K562 (cell line): Measurements from ENCODE around the gene EYA2. TPM values are rescaled to one million over a fixed set of nuclear protein-coding genes. Genes with fewer than 3 reads are reported as not detected.

ENCODE experiments used
- ATAC-seq: fragments of 200-7000 bp; cut with Tn5 transposase; 3 replicates; pipeline ENCODE4 v1.9.1; 2020; ENCODE audit warnings: moderate library complexity
- BruUV-seq: library from RNA; stranded (reverse); fragments of 400-500 nt; replicated peaks from 2 replicates; lab custom pipeline; 2021; lab: Mats Ljungman, UMichigan
- CTCF ChIA-PET: fragments of 300-600 bp; formaldehyde crosslinking; extraction: SDS; loops from one replicate; lab custom pipeline; 2021; ENCODE audit warnings: low intra/inter-chr PET ratio; lab: Yijun Ruan, JAX
- POLR2A ChIA-PET: fragments of 300-600, 350-650 bp; sonication (Branson Sonifier 250); formaldehyde crosslinking; extraction: SDS; loops from one replicate; lab custom pipeline; 2021; ENCODE audit warnings: antibody characterized with exemption, inconsistent platforms; lab: Yijun Ruan, JAX
- DNase-seq, 4 experiments: peaks; one replicate each; pipeline versions ENCODE4 v3.0.0 to v3.0.0-alpha.2; 2011 to 2018; ENCODE audit warnings: low spot score in 3 of 4, mixed read lengths in 3 of 4; ENCODE audit errors: extremely low read depth in 1 of 4
- FAIRE-seq: peaks from 2 replicates; lab custom pipeline; 2011; peaks lifted over from hg19 to GRCh38; lab: Jason Lieb, UNC
- H2AFZ ChIP-seq: 2 replicates; pipeline ENCODE4 v1.6.0; 2011; ENCODE audit warnings: low read depth, low read length, control low read depth, inconsistent platforms
- H3K27ac ChIP-seq: fragments of 200-600 bp; 3 replicates; pipeline ENCODE4 v1.8.0; 2011; ENCODE audit warnings: low read depth, mild to moderate bottlenecking, control low read depth, inconsistent platforms, low read length, moderate library complexity, mixed read lengths; ENCODE audit errors: extremely low read depth
- H3K27me3 ChIP-seq, 2 experiments: fragments of 300-600 bp in 1 of 2; 2 replicates in 1 of 2; 3 replicates in 1 of 2; pipeline versions ENCODE4 v1.6.0 to v1.8.0; 2011; ENCODE audit warnings: inconsistent platforms in 2 of 2, low read length in 2 of 2, mild to moderate bottlenecking in 1 of 2, mixed read lengths in 1 of 2, moderate library complexity in 1 of 2; ENCODE audit not compliant: control insufficient read depth in 2 of 2, insufficient read depth in 2 of 2
- H3K36me3 ChIP-seq: fragments of 300-600 bp; 3 replicates; pipeline ENCODE4 v1.8.0; 2011; ENCODE audit warnings: mild to moderate bottlenecking, low read length, inconsistent platforms; ENCODE audit not compliant: control insufficient read depth, insufficient read depth
- H3K4me1 ChIP-seq, 2 experiments: fragments of 200-600 bp in 1 of 2; replicated peaks in 1 of 2; 2 replicates in 1 of 2; 3 replicates in 1 of 2; pipeline versions ENCODE4 v1.5.1 to v1.8.0; 2011; ENCODE audit warnings: inconsistent platforms in 2 of 2, low read length in 2 of 2, mild to moderate bottlenecking in 1 of 2, mixed read lengths in 1 of 2, moderate library complexity in 1 of 2; ENCODE audit not compliant: control insufficient read depth in 2 of 2, insufficient read depth in 2 of 2
- H3K4me2 ChIP-seq: 2 replicates; pipeline ENCODE4 v1.6.1; 2011; ENCODE audit warnings: low read length, control low read depth, inconsistent platforms, mixed read lengths; ENCODE audit not compliant: insufficient read depth
- H3K4me3 ChIP-seq: fragments of 200-600 bp; sonication (generic), shearing (Covaris generic); 2 replicates; pipeline ENCODE4 v1.5.1; 2016; ENCODE audit warnings: control low read depth, inconsistent platforms
- H3K79me2 ChIP-seq: fragments of 200-600 bp; 3 replicates; pipeline ENCODE4 v1.8.0; 2011; ENCODE audit warnings: low read length, inconsistent platforms; ENCODE audit not compliant: control insufficient read depth, insufficient read depth
- H3K9ac ChIP-seq, 2 experiments: 2 replicates each; pipeline versions ENCODE4 v1.6.0 to v1.6.1; 2011; ENCODE audit warnings: low read depth in 2 of 2, low read length in 2 of 2, control low read depth in 1 of 2, inconsistent platforms in 1 of 2, mild to moderate bottlenecking in 1 of 2, mixed read lengths in 1 of 2; ENCODE audit not compliant: insufficient read depth in 1 of 2
- H3K9me1 ChIP-seq: one replicate; pipeline ENCODE4 v1.6.0; 2011; ENCODE audit warnings: inconsistent platforms, mild to moderate bottlenecking, low read length, moderate library complexity; ENCODE audit not compliant: control insufficient read depth, insufficient read depth
- H3K9me3 ChIP-seq: replicated peaks from 2 replicates; pipeline ENCODE4 v1.5.1; 2011; ENCODE audit warnings: low read depth, low read length, inconsistent platforms; ENCODE audit not compliant: control insufficient read depth, insufficient read depth
- H4K20me1 ChIP-seq: replicated peaks from 2 replicates; pipeline ENCODE4 v1.6.1; 2011; ENCODE audit warnings: low read length, inconsistent platforms, mixed read lengths; ENCODE audit not compliant: control insufficient read depth, insufficient read depth
- CTCF ChIP-seq, 3 experiments: IDR thresholded peaks in 2 of 3; conservative IDR thresholded peaks in 1 of 3; 2 replicates each; pipeline ENCODE4 v1.5.1; 2011 to 2012; ENCODE audit warnings: low read length in 3 of 3, mild to moderate bottlenecking in 3 of 3, control low read depth in 2 of 3, improper control_type of control experiment in 1 of 3, inconsistent platforms in 1 of 3, low read depth in 1 of 3, mixed read lengths in 1 of 3, moderate library complexity in 1 of 3; ENCODE audit not compliant: insufficient read depth in 2 of 3
- RAD21 ChIP-seq, 2 experiments: fragments of 250-450 bp in 1 of 2; fragments of 450-650 bp in 1 of 2; sonication (Bioruptor Pico) in 1 of 2; formaldehyde crosslinking in 1 of 2; IDR thresholded peaks in 1 of 2; conservative IDR thresholded peaks in 1 of 2; 2 replicates each; pipeline versions ENCODE4 v1.4.0 to v1.8.0; 2020 to 2022; ENCODE audit warnings: mild to moderate bottlenecking in 2 of 2, moderate library complexity in 1 of 2
- RBM17 ChIP-seq: fragments of 200-400 bp; formaldehyde crosslinking; IDR thresholded peaks from 2 replicates; pipeline ENCODE4 v1.6.1; 2017; ENCODE audit warnings: low read depth, mild to moderate bottlenecking, low read length, borderline replicate concordance
- ZFP91 ChIP-seq: sonication (generic); formaldehyde crosslinking; IDR thresholded peaks from 2 replicates; pipeline ENCODE4 v1.8.0; 2022; ENCODE audit warnings: mild to moderate bottlenecking, missing genetic modification reagents
- ZNF133 ChIP-seq: fragments of 250-450 bp; sonication (Bioruptor Pico); IDR thresholded peaks from 2 replicates; pipeline ENCODE4 v1.4.0; 2020; ENCODE audit warnings: mild to moderate bottlenecking
- ZNF354B ChIP-seq: fragments of 250-450 bp; sonication (Bioruptor Pico); IDR thresholded peaks from 2 replicates; pipeline ENCODE4 v1.4.0; 2020
- ZNF507 ChIP-seq: conservative IDR thresholded peaks from 2 replicates; pipeline ENCODE4 v1.6.1; 2017; ENCODE audit warnings: missing genetic modification characterization, missing compliant biosample characterization
- WGBS: fragments of 100-300 bp; shearing (Covaris generic); methylation state at CpG from one replicate; pipeline ENCODE4 v1.1.6; 2016; ENCODE audit warnings: low coverage, mixed read lengths; ENCODE audit not compliant: insufficient coverage; ENCODE audit errors: missing lambda C conversion rate; 5-methylcytosine and 5-hydroxymethylcytosine counted together
- in situ Hi-C: fragments of 300-500 bp; cut with MboI; formaldehyde crosslinking; loops from 4 replicates; pipeline ENCODE4 v1.15.0; 2018; ENCODE audit warnings: inconsistent platforms, mixed read lengths
- intact Hi-C: fragments of 100-400 bp; cut with micrococcal nuclease; formaldehyde crosslinking; loops from 2 replicates; pipeline ENCODE4 v1.14.2; 2022
- polyA plus RNA-seq, 8 experiments: library from polyadenylated mRNA; depleted of rRNA in 4 of 8; stranded (reverse) in 5 of 8; unstranded in 3 of 8; fragments of >200 nt; fragmentation: Nextera tagmentation in 2 of 8; fragmentation: Illumina TruSeq in 1 of 8; extraction: Ambion mirVana in 2 of 8; extraction: Trizol in 1 of 8; gene quantifications; 2 replicates each; pipeline versions ENCODE4 v1.2.1 to v1.2.3, GENCODE V29; 2011 to 2014; ENCODE audit warnings: inconsistent platforms in 1 of 8, missing spikeins in 1 of 8
- total RNA-seq, 7 experiments: library from RNA; depleted of rRNA in 6 of 7; stranded (reverse); fragments of >200 nt in 6 of 7; fragmentation: Illumina TruSeq in 2 of 7; extraction: Trizol in 2 of 7; gene quantifications; 2 replicates each; pipeline versions ENCODE4 v1.2.1 to v1.2.3, GENCODE V29; 2011 to 2021; ENCODE audit warnings: low replicate concordance in 1 of 7

The EYA2 gene
- total and polyA plus RNA-seq, 9 of the 15 experiments (the other 6 are each of a cell fraction or from before 2014, with no cell fraction given), result 0.03 TPM; not detected in 8

- Histone ChIP-seq H3K79me2 (no peaks in the 10 kb centered on the region), H3K27me3 (peaks cover 2 to 30% of the 10 kb centered on the region in 2 experiments; a peak in 2 of 5 replicates), H3K9ac (no peak overlapping the region), H3K4me2 (no peak overlapping the region), H3K9me3 (no peaks in the 10 kb centered on the region)
- FAIRE-seq, result no peak
- intact Hi-C loops, result no loop called here
- no peak for ATAC-seq
- TF ChIP-seq RAD21 (CRISPR knock-in tag; conservative IDR thresholded peaks at IDR 0.05 in 1 of 2, IDR thresholded peaks at IDR 0.05 in 1 of 2), result peak in 1 of 2 experiments; percentile 33; a peak in 2 of 4 replicates
- TF ChIP-seq ZNF133 (CRISPR knock-in tag), result no peak
- TF ChIP-seq ZNF354B, result peak; percentile 28; the same call in 1 of the 2 replicates
- no peak for TF ChIP-seq RBM17
- no peak for TF ChIP-seq ZFP91 (CRISPR knock-in tag)
- TF ChIP-seq CTCF (IDR thresholded peaks at IDR 0.05 in 2 of 3, conservative IDR thresholded peaks at IDR 0.05 in 1 of 3; ENCODE audit: insufficient read depth in 2 of 3, low read depth in 1 of 3, low read length in 3 of 3), result peak in 1 of 3 experiments; percentile 33; a peak in 2 of 6 replicates
- TF ChIP-seq ZNF507 (tag), result peak; percentile 85
- TF ChIP-seq, all 486 proteins: peak for 4
- CTCF ChIA-PET, result interaction anchor here (0.7 kb wide), 1 partner anchor 1831 kb away, joined by 5 read pairs; no protein-coding TSS in a partner anchor
- DNase-seq, result no peak
- POLR2A ChIA-PET, result interaction anchor here (0.8 kb wide), 1 partner anchor 151 kb away, joined by 3 read pairs; no protein-coding TSS in a partner anchor
- WGBS, result 0% methylated on average over 2 of the region's 2 CpGs
- no peak overlapping the region for H2AFZ ChIP-seq
- H3K4me3 ChIP-seq, result no peak overlapping the region
- in situ Hi-C loops, result no loop called here
- BruUV-seq, result no TSS peak
- no peaks in the 10 kb centered on the region; the same call in 1 of the 2 replicates for H4K20me1 ChIP-seq
- H3K36me3 ChIP-seq, result no peaks in the 10 kb centered on the region
- H3K9me1 ChIP-seq, result no peaks in the 10 kb centered on the region
- no peak overlapping the region for H3K27ac ChIP-seq
- H3K4me1 ChIP-seq, result no peaks in the 10 kb centered on the region
Measured at GRCh38 chr20:47020231-47020630, 125.6 kb downstream of the EYA2 start.
